Adrenal gland (tissue), 12 donors: ENCODE results near the gene MRPL24. TPM values are rescaled to one million over a fixed set of nuclear protein-coding genes. Genes with fewer than 3 reads are reported as not detected.

Experiments
- DNase-seq, 7 donors: peaks; one replicate each; pipeline ENCODE4 v3.0.0-alpha.2; 2019 to 2020
- H3K27ac ChIP-seq, 5 donors: fragments of 200-600 bp; sonication (generic) in 4 of 5; 1 replicate in 3 of 5; 2 replicates in 2 of 5; pipeline versions ENCODE4 v1.5.1 to v1.8.0; 2016 to 2020; ENCODE audit warnings: mild to moderate bottlenecking in 1 of 5
- H3K27me3 ChIP-seq: fragments of 200-600 bp; 2 replicates; pipeline ENCODE4 v1.8.0; 2021
- H3K36me3 ChIP-seq, 2 donors: fragments of 200-600 bp; replicated peaks in 1 of 2; 1 replicate in 1 of 2; 2 replicates in 1 of 2; pipeline versions ENCODE4 v1.5.1 to v1.8.0; 2018 to 2022
- H3K4me1 ChIP-seq, 2 donors: fragments of 200-600 bp; replicated peaks in 1 of 2; 1 replicate in 1 of 2; 2 replicates in 1 of 2; pipeline versions ENCODE4 v1.5.1 to v1.8.0; 2018 to 2021
- H3K4me3 ChIP-seq, 4 donors: fragments of 200-600 bp; sonication (generic) in 3 of 4; one replicate each; pipeline ENCODE4 v1.5.1; 2016 to 2018
- H3K9me3 ChIP-seq, 3 donors: fragments of 200-600 bp; sonication (generic) in 1 of 3; replicated peaks in 1 of 3; 1 replicate in 2 of 3; 2 replicates in 1 of 3; pipeline versions ENCODE4 v1.5.1 to v1.8.0; 2016 to 2021
- POLR2A ChIP-seq, 2 donors: fragments of 450-650 bp; IDR thresholded peaks; one replicate each; pipeline ENCODE4 v1.6.1; 2017; ENCODE audit warnings: antibody characterized with exemption in 2 of 2, mild to moderate bottlenecking in 2 of 2, moderate library complexity in 1 of 2
- WGBS, 4 donors: extraction: QIAGEN DNeasy Blood & Tissue Kit in 2 of 4; methylation state at CpG; one replicate each; pipeline versions ENCODE4 v1.1.5 to v1.1.7; 2013 to 2017; 5-methylcytosine and 5-hydroxymethylcytosine counted together
- intact Hi-C, 2 donors: fragments of 100-400 bp; cut with DNase I; formaldehyde crosslinking; loops; one replicate each; pipeline versions ENCODE4 v1.14.1 to v1.15.0; 2022 to 2023
- polyA plus RNA-seq, 3 donors: library from polyadenylated mRNA; stranded (reverse); fragments of 200-250 nt in 2 of 3; fragments of 350-450 nt in 1 of 3; fragmentation: Illumina TruSeq in 1 of 3; extraction: RNeasy Lipid Tissue Mini Kit (QIAGEN cat#74804) in 1 of 3; gene quantifications; one replicate each; pipeline ENCODE4 v1.2.3, GENCODE V29; 2013 to 2014
- total RNA-seq, 9 donors: library from RNA; depleted of rRNA in 4 of 9; stranded (reverse); fragments of >200 nt in 4 of 9; fragments of 120-200 nt in 1 of 9; fragmentation: NEBNext Ultra II Directional in 1 of 9; extraction: Animal tissue kit (Norgen Biotek cat#: 25700) in 1 of 9; gene quantifications; one replicate each; pipeline versions ENCODE4 v1.1.0 to v1.2.4, GENCODE V29; 2013 to 2023
- TF ChIP-seq, protein P1 (sequence below), 6 experiments: fragments of 450-650 bp in 4 of 6; fragments of 200-600 bp in 2 of 6; sonication (generic) in 1 of 6; IDR thresholded peaks; 1 replicate in 5 of 6; 2 replicates in 1 of 6; pipeline versions ENCODE4 v1.5.1 to v1.8.0; 2016 to 2021; ENCODE audit warnings: antibody characterized with exemption in 6 of 6, mild to moderate bottlenecking in 2 of 6, moderate library complexity in 1 of 6
- donor health status: healthy with polysubstance abuse.
- donor health status: Bipolar disorder and iron deficiency.
- donor health status: DM: yes; HTN: yes; CAD: no.
- donor health status: DM: no; HTN: no; CAD: no.
- donor health status: DM: no; HTN: no; CAD: no.
- donor health status: DM: yes; HTN: yes; CAD: no.

Gene MRPL24
- total and polyA plus RNA-seq, 12 donors = 46.7 to 294 (median 113) TPM

DNA sequence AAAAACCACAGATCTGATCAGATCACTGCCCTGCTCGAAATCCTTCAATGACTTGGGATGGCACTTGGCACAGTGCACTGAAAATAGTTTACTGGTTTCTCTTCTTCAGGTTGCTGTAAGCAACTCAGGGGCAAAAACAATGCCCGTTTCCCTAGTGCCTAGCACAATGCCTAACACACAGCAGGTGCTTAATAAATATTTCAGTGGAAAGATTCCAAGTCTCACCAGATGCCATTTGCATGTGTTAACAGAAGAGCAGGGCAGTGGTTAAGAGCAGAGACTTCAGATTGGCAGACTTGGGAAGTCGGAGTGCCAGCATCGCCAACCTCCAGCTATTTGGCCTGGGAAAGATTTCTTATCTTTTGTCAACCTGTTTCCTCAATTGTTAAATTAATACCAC lies 23.5 kb downstream of the MRPL24 start:
- H3K27me3 ChIP-seq = no peaks in the 10 kb centered on the region
- peaks cover 8% of the 10 kb centered on the region in 2 donors for H3K4me1 ChIP-seq
- no peak overlapping the region for H3K4me3 ChIP-seq
- peaks cover 0 to 15% of the 10 kb centered on the region in 2 donors for H3K36me3 ChIP-seq
- TF ChIP-seq, protein P1, sequence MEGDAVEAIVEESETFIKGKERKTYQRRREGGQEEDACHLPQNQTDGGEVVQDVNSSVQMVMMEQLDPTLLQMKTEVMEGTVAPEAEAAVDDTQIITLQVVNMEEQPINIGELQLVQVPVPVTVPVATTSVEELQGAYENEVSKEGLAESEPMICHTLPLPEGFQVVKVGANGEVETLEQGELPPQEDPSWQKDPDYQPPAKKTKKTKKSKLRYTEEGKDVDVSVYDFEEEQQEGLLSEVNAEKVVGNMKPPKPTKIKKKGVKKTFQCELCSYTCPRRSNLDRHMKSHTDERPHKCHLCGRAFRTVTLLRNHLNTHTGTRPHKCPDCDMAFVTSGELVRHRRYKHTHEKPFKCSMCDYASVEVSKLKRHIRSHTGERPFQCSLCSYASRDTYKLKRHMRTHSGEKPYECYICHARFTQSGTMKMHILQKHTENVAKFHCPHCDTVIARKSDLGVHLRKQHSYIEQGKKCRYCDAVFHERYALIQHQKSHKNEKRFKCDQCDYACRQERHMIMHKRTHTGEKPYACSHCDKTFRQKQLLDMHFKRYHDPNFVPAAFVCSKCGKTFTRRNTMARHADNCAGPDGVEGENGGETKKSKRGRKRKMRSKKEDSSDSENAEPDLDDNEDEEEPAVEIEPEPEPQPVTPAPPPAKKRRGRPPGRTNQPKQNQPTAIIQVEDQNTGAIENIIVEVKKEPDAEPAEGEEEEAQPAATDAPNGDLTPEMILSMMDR (IDR thresholded peaks at IDR 0.05) = no peak
- TF ChIP-seq POLR2A (IDR thresholded peaks at IDR 0.05) = no peak
- WGBS, 4 donors = 86 to 97% (median 95%) methylated on average over 4 of the region's 4 CpGs
- H3K9me3 ChIP-seq = no peaks in the 10 kb centered on the region
- no peak overlapping the region for H3K27ac ChIP-seq
- intact Hi-C loops = no loop called here
- DNase-seq = no peak

DNA sequence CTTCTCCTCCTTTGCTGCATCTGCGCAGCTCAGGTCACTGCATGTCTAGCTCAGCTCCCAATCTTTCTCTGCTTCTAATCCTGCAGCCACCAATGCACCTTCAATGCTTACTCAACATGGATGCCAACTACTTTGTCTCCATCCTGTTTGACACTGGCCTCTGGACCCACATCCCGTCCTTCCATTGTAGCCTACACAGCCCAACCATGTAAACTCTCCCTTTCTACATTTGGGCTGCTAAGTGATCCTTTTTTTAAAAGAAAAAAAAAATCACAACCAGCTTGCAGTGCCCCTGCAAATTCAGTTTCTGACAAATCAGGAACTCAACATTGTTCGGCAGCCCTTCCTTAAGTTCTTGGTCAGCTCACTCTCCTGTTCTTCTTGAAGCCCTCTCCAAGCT lies 26.1 kb downstream of the MRPL24 start:
- DNase-seq = no peak
- Histone ChIP-seq H3K27ac (no peak overlapping the region), H3K27me3 (no peaks in the 10 kb centered on the region), H3K4me3 (no peak overlapping the region), H3K4me1 (peaks cover 9 to 12% of the 10 kb centered on the region in 2 donors), H3K9me3 (no peaks in the 10 kb centered on the region), H3K36me3 (no peaks in the 10 kb centered on the region)
- intact Hi-C loops = no loop called here
- TF ChIP-seq, protein P1 (IDR thresholded peaks at IDR 0.05) = no peak
- no peak for TF ChIP-seq POLR2A (IDR thresholded peaks at IDR 0.05)
- WGBS, 4 donors = 76 to 83% (median 79%) methylated on average over 3 of the region's 3 CpGs

DNA sequence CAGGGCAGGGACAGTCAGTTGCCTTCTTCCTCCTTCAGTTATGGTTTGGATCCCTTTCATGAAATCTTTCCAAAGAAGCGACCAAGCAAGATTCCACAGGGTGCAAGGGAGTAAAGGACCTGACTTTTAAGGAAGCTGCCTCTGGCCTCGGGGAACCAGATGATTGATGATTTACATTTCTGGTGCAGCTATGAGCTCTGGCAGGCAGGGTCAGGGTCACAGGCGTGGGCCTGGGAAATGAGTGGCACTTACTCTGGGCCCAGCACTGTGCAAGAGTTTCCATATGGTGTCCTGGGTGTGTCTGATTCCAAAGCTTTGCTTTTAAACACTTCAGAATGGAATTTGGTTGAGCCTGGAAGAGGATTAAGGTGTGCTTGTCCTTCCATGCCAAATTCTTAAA lies 28.3 kb downstream of the MRPL24 start:
- Histone ChIP-seq H3K4me1 (peaks cover 9 to 15% of the 10 kb centered on the region in 2 donors), H3K27me3 (no peaks in the 10 kb centered on the region), H3K9me3 (no peaks in the 10 kb centered on the region), H3K36me3 (no peaks in the 10 kb centered on the region), H3K4me3 (no peak overlapping the region), H3K27ac (no peak overlapping the region)
- peak in 4 of 7 donors; percentile 43 to 53 (median 50) for DNase-seq
- 24 to 60% (median 33%) methylated on average over 1 to 3 of the region's 3 CpGs for WGBS, 4 donors
- intact Hi-C loops = no loop called here
- TF ChIP-seq, protein P1 (IDR thresholded peaks at IDR 0.05) = no peak
- TF ChIP-seq POLR2A (IDR thresholded peaks at IDR 0.05) = no peak

DNA sequence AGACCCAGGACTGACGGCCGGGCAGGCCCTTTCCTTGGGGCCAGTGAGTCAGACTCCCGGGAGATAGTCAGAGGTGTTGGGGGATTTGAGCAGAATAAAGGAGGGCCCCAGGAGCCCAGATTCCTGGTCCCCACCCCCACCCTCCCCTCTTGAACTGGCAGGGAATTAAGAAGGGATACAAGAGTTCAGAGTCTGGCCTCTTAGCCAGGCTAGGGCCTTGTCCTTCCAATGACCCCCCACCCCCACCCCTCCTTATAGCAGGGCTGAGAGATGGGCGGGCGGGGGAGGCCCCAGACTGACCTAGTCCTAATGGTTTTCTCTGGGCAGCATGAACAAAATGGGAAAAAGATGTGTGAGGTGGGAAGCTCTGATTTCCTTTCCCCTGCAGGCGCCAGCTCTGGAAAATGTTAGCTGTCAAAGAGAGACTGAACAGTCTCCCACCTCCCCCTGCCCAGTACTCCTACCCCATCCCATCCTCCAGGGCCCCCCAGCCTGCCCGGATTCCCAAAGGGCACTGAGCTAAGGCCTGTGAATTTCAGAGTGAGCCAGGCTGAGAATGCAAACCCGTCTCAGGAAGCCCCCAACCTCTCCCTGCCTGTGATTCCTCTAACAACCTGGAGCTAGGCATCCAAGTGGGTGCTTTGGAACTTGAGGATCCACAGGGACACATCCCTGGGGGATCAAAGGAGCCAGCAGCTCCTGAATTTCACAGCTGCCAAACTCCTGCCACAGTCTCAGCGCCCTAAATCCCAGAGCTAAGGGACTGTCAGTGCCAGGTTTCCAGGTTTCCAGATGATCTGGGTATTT lies 29.7 kb downstream of the MRPL24 start:
- TF ChIP-seq, protein P1 (IDR thresholded peaks at IDR 0.05) = no peak
- no peak for TF ChIP-seq POLR2A (IDR thresholded peaks at IDR 0.05)

More for the DNA sequence above, 29.7 kb downstream of the MRPL24 start:
- Histone ChIP-seq H3K9me3 (no peaks in the 10 kb centered on the region), H3K4me3 (no peak overlapping the region), H3K27me3 (no peaks in the 10 kb centered on the region), H3K36me3 (no peaks in the 10 kb centered on the region), H3K27ac (no peak overlapping the region), H3K4me1 (peaks cover 15 to 25% of the 10 kb centered on the region in 2 donors)
- intact Hi-C loops = no loop called here
- WGBS, 4 donors = 67 to 91% (median 76%) methylated on average over 6 to 9 of the region's 9 CpGs
- DNase-seq = no peak
